HG02798 (cell line): ENCODE data around the gene PUS10.
"Not testable (repeated sequence)": the region's sequence is repeated elsewhere in the genome, so short reads cannot be mapped to it uniquely, and the experiment has no call there.

ENCODE experiments used
- ATAC-seq: cut with Tn5 transposase; IDR thresholded peaks from one replicate; pipeline ENCODE4 v1.9.1; 2021; ENCODE audit warnings: mild to moderate bottlenecking; ENCODE audit not compliant: unreplicated experiment, poor library complexity

PUS10 gene, protein sequence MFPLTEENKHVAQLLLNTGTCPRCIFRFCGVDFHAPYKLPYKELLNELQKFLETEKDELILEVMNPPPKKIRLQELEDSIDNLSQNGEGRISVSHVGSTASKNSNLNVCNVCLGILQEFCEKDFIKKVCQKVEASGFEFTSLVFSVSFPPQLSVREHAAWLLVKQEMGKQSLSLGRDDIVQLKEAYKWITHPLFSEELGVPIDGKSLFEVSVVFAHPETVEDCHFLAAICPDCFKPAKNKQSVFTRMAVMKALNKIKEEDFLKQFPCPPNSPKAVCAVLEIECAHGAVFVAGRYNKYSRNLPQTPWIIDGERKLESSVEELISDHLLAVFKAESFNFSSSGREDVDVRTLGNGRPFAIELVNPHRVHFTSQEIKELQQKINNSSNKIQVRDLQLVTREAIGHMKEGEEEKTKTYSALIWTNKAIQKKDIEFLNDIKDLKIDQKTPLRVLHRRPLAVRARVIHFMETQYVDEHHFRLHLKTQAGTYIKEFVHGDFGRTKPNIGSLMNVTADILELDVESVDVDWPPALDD

DNA sequence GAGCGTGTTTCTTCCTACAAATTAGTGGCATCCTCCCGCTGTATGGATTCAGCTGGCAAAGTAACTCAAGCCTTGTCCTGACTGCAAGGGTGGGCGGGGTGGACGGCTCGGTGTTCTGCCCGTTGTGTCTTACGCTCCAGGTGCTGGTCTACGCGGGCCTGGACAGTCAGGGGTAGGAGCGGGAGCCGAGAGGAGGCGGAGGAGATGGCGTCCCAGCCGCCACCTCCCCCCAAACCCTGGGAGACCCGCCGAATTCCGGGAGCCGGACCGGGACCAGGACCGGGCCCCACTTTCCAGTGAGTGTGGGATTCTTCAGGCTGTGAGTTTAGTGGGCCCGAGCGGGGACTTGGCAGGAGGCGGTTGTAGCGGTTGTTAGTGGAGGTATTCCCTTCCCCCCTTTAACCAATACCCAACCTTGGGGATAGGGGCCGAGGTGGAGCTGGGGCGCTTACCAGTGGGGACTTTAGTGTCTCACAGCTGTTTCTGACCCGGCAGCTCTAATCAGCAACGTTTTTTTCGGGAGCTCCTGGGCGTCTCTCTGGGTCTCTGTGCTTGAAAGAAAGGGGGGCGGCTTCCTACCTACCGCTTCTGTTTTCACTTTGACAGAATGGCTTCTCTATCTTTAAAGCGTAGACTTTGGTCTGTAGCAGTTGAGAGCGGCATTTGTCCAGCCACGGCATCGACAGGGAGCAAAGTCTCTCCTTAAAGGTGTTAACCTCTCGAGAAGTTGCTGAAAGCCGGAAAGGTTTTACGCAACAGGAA lies at the start of gene PUS10, which contains the start of gene PEX13:
Gene PUS10 (minus strand): TSS at position 700 of the 762 bp plus-strand sequence. CDS start 6,365 bp downstream, outside the sequence.
Gene PEX13 (plus strand): TSS at position 165 of the 762 bp plus-strand sequence. CDS start 40 bp downstream, at position 205.
- peak; percentile 89 for ATAC-seq

DNA sequence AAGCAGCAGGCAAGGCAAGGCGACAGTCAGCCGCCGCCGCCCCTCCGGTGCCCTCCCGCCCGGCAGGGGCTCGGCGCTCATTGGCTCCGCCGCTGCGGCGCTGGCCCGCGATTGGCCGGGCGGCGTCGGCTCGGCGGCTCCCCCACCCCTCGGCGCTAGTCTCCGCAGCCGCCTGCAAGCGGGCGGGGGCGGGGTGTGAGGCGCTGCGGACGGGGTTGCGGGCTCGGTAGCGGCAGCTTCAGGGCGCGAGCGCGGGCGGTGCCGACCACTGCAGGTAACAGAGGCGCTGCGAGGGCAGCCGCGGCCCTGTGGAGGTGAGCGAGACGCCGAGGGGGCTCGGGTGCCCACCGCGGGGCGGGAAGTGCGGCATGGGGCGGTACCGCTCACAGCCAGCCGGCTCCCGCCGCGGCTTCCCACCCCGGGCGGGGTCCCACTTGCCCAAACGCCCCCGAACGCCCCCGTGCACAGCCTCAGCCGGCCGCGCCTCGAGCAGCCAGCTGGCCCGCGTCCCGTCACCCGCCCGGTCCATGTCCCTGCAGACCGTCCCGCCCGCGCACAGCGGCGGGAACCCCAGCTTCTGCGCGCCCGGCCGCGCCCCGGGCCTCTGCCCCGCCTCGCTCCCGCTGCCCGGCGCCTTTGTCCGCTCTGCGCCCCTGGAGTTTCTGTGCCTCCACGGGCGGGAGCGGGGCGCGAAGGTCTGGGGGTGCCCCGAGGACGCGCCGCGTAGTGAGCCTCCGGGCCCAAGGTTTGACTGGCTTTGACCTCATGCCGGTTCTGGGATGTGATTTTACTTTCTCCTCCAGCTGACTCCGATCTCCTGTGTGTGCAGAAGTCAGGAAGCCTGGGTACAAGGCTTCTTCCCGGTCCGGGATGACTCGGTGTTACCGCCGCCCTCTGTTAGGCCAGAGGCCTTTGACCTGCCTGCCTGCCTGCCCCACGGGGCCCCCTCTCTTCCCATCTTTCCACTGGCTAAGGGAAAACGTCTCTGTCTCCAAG lies 48.0 kb upstream of the PUS10 start, which contains the start of gene SANBR:
Gene SANBR (plus strand): TSS at position 158 of the 996 bp plus-strand sequence. CDS start 4,480 bp downstream, outside the sequence.
- peak; percentile 99 for ATAC-seq

DNA sequence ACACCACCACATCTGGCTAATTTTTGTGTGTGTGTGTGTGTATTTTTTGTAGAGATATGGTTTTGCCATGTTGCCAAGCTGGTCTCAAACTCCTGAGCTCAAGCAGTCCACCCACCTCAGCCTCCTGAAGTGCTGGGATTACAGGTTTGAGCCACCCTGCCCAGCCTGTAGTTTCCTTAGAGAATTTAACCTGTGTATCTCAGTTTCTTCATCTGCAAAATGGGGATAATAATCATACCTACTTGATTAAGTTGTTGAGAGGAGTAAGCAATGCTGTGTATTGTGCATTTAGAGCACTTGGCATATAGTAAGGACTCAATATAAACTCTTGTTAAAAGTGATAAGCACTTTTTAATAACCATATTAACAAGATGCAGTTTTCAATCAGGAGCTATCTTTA lies 41.3 kb upstream of the PUS10 start:
- ATAC-seq, result no peak

DNA sequence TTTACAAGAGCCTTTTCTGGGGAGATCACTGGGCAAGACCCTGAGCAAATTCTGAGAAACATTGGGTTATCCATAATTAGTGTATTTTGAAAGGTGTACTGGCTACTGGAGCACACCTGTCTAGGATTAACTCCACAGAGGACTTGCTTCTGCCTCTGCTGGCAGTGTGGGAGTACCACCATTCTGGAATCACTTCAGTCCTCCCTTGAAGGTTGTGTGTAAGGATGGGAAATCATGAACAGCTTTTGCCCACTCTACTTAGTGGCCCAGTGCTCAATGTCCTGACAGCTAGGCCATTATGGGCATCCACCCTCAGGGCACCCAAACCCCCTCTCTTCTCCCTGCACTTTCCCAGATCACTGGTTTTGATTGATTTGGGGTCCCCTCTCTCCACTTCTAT lies 39.5 kb upstream of the PUS10 start:
- no peak for ATAC-seq

DNA sequence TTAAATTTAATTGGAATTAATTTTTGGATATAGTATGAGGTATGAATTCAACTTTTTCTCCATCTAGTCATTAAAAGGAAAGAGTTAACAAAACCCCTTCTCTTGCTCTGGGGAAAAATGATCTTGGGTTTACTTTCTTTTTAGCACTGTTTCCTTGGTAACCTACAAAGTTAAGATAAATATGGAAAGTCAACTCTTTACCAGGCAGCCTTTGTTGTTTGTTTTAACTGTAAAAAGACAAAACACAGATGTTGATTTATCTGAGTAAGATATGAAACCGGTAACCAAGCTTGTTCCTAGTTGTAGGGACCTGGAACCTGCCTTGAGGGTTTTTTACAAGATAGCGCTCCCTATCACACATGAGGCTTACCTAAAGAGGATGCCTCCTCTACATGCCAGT lies 37.5 kb upstream of the PUS10 start:
- no peak for ATAC-seq

DNA sequence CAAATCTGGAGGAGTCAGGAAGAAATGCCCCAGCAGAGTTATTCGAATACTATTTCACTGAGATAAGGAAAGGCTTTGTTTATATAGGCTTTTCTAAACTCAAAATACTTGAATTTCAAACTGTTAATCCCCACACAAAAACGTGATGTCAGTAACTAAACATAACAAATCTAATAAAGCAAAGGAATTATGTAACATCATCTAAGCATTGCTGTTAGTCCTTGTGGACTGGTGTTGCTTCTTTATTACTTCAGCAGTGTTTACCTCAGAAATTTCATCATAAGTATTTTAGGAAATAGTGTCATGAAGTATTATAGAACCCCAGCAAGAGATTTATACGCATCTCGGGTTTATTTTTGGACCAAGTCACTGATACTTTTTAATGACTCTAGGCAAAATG lies 27.9 kb upstream of the PUS10 start:
- no peak for ATAC-seq

DNA sequence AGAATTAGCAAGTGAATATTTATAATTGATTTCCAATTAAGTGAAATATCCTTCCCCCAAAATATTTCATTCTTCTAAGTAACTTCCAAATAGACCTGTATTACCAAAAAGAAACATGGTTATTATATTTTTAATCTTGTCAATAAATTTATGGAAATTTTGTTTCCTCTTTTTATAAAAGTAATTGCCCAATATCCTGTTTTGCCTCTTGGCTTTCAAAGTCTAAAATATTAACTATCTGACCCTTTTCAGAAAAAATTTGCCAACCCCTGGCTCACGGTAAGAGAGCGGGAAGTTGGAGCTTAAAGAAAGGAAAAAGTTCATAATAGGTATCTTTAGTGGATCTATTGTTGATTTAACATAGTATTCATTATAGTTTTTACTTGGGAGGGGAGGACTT lies 27.2 kb upstream of the PUS10 start:
- ATAC-seq, result no peak

DNA sequence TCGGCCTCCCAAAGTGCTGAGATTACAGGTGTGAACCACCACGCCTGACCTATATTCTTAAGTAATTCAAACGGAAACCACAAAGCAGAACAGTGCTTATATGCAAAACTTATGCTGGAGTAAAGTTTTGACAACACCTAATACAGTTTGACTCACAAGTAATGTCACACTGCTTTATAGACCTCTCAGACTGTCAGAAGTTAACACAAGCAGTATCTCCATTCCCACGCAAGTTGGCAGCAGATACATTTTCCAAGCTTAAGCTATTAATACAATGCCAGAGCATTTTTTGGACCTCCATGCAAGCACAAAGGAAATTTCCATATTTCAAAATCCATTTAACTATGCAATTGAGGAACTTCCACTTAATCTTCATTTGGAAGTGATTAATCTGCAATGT lies 26.6 kb upstream of the PUS10 start:
- ATAC-seq, result no peak

DNA sequence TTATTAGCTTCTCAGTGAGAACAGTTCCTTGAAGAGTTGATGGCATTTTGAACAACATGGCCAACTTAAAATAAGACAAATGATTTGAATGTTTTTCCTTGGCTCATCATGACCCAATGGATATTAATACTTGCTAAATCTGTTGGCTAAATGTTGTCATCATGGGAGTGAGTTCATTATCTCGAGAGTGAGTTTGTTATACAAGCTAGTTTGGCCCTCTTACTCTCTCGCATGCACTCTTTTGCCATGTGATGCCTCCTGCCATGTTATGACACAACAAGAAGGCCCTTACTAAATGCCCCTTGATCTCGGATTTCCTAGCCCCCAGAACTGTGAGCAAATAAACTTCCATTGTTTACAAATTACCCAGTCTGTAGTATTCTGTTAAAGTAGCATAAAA lies 24.8 kb upstream of the PUS10 start:
- ATAC-seq, result no peak

DNA sequence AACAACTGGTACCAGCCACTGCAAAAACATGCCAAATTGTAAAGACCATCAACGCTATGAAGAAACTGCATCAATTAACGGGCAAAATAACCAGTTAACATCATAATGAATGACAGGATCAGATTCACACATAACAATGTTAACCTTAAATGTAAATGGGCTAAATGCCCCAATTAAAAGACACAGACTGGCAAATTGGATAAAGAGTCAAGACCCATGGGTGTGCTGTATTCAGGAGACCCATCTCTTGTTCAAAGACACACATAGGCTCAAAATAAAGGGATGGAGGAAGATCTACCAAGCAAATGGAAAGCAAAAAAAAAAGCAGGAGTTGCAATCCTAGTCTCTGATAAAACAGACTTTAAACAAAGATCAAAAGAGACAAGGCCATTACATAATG lies 18.6 kb upstream of the PUS10 start:
- ATAC-seq, result not testable (repeated sequence)

DNA sequence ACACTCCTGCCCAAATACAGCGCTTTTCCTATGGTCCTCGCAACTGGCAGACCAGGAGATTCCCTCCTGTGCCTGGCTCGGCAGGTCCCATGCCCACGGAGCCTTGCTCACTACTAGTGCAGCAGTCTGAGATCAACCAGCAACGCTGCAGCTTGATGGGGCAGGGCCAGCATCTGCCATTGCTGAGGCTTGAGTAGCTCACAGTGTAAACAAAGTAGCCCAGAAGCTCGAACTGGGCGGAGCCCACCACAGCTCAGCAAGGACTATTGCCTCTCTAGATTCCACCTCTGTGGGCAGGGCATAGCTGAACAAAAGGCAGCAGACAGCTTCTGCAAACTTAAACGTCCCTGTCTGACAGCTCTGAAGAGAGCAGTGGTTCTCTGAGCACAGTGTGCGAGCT lies 16.5 kb upstream of the PUS10 start:
- not testable (repeated sequence) for ATAC-seq

DNA sequence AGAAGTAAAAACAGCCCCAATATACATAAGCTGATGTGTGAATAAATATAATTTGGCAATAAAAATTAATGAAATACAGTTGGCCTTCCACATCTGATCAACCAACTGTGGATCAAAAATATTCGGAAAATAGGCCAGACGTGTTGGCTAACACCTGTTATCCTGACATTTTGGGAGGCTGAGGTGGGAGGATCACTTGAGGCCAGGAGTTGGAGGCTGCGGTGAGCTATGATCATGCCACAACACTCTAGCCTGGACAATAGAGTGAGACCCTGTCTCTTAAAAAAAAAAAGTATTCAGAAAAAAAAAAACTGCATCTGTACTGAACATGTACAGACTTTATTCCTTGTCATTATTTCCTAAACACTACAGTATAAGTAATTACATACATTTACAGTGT lies 11.5 kb upstream of the PUS10 start:
- ATAC-seq, result no peak

DNA sequence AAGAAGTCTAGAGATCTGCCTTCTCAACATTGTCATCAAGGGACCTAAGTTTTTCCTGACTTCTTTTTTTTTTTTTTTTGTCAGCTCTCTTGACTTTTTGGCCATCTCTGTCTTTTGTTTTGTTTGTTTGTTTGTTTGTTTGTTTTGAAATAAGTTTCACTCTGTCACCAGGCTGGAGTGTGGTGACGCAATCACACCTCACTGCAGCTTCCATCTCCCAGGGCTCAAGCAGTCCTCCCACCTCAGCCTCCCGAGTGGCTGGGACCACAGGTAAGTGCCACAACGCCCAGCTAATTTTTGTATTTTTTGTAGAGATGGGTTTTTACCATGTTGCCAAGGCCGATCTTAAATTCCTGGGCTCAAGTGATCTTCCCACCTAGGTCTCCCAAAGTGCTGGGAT lies 5.6 kb upstream of the PUS10 start:
- ATAC-seq, result no peak

DNA sequence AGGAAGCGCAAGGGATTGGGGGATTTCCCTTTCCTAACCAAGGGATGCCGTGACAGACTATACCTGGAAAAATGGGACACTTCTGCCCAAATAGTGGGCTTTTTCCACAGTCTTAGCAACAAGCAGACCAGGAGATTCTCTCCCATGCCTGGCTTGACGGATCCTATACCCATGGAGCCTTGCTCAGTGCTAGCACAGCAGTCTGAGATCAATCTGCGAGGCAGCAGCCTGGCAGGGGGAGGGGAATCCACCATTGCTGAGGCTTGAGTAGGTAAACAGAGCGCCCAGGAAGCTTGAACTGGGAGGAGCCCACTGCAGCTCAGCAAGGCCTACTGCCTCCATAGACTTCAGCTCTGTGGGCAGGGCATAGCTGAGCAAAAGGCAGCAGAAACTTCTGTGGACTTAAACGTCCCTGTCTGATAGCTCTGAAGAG lies 3.2 kb upstream of the PUS10 start:
- no peak for ATAC-seq

DNA sequence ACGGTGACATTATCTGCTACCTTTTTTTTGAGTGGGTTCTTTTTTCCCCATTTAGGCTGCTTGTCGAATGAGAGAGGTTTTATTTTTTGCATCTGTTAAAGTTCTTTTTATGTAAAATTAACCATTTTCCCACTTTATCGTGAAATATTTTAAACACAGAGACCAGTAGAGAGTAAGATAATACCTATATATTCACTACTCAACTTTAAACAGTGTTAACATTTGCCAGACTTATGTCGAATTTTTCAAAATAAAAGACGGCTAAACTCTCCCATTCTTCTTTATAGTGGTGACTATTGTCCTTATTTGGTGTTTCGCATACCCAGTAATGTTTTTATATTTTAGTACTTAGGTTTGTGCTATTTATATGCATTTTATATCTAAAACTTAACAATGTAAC lies 743 bp upstream of the PUS10 start:
- no peak for ATAC-seq

DNA sequence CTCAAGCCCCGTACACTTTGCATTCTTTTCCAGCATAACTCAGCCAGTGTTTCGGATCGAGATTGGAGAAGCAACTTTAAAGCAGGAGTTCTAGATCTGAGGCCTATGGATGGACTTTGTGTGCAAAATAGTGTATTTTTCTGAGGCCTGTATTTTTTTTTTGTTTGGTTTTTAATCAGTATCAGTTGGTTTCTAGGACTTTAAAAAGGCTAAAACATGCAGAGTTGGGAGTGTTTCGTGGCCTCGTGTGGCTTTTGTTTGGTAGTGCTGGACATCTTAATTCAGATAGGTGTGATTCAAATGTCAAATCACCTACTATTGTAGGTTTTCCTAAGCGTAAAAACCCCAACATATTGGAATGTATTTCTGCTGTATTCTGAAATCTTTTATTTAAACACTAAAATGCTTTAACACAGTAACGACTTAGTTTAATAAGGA lies 282 bp upstream of the PUS10 start:
- no peak for ATAC-seq

DNA sequence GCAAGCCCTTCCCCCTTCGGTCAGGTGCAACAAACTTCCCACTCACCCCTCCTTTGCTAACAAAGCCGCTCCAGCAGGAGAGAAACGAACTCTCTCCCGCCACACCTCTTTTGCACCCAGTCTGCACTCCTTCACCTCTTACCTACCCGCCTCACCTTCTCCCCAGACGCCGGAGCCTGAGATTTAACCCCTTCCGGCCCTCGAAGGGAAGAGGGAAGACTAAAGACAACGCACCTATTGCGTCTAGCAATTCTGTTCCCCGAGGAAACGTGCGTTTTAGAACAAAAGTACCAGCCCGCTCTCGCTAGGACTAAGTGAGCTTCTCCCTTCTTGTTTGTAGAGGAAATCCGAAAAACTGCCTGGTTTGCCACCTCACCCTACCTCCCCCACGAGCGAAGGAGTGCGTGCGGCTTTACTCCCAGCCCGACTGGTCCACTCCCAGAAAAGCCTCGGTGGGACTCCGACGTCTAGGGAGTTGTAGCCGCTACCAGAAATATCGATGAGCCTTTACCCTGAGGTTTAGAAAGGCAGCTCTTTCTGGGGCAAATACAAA lies 976 bp downstream of the PUS10 start:
- peak; percentile 72 for ATAC-seq

DNA sequence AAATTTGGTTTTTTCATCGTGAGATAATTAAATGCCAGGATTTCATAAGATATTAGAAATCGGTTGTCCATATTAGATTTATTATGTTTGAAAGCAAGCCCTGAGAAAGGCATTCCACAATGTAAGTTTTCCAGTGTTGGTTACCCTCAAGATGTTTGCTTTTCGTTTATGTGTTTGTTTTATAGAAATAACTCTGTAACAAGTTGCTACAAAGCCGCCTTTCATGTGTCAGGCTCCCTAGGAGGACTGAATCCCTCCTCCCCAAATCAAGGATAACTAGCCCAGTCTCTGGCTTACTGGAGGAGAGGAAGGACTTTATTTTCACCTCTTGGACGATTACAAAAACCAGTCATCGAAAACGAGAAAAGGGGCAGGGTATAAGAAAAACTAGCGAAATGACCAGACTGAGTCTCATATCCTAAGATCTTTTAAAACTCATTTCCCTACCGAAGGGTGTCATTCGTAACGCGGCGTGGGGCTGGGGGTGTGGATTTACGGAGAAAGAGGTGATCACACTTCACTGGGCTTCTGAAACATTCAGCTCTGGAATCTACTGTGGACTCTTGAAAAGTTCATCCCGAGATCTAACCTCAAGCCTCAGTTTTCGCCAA lies 1.6 kb downstream of the PUS10 start:
- ATAC-seq, result peak; percentile 3

DNA sequence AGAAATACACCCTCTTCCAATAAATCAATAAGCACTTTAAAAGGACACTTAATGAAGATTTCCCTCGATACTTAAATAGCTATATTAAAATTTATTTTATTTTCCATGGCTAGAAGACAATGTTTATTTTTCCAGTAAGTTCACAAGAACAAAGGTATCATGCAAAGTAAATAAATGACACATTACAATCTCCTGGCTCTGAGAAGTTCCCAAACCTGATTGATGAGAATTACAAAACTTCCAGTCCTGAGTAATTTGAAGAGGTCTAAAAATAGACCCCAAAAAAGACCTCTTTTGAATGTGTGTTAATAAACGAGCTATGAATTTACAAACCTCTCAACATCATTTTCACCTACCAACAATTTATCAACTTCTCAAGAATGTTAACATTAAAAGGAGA lies 2.1 kb downstream of the PUS10 start:
- ATAC-seq, result no peak
